GM21825 (cell line): ENCODE data around the gene GAS2L3.
"Not testable (repeated sequence)": the region's sequence is repeated elsewhere in the genome, so short reads cannot be mapped to it uniquely, and the experiment has no call there.

ENCODE experiments used
- ATAC-seq: cut with Tn5 transposase; IDR thresholded peaks from one replicate; pipeline ENCODE4 v1.9.1; 2021; ENCODE audit warnings: mild to moderate bottlenecking, moderate library complexity; ENCODE audit not compliant: unreplicated experiment

The GAS2L3 gene

GRCh38 chr12:100573292-100574186, at the start of gene GAS2L3:
Gene GAS2L3 (plus strand): TSS chr12:100573684. CDS start chr12:100594905, 21,221 bp downstream.
- peak; percentile 98 for ATAC-seq

GRCh38 chr12:100528034-100528433, 45.5 kb upstream of the GAS2L3 start:
- ATAC-seq: no peak

GRCh38 chr12:100528471-100529127, 44.9 kb upstream of the GAS2L3 start:
- ATAC-seq: no peak

- no peak for ATAC-seq
Observed at GRCh38 chr12:100529756-100530350, 43.6 kb upstream of the GAS2L3 start.

- ATAC-seq: no peak
Observed at GRCh38 chr12:100533376-100533775, 40.1 kb upstream of the GAS2L3 start.

- ATAC-seq: no peak
Observed at GRCh38 chr12:100534625-100535227, 38.8 kb upstream of the GAS2L3 start.

GRCh38 chr12:100539202-100539601, 34.3 kb upstream of the GAS2L3 start:
- no peak for ATAC-seq

- no peak for ATAC-seq
Observed at GRCh38 chr12:100544165-100544564, 29.3 kb upstream of the GAS2L3 start.

- no peak for ATAC-seq
Observed at GRCh38 chr12:100545092-100545491, 28.4 kb upstream of the GAS2L3 start.

GRCh38 chr12:100553936-100554335, 19.5 kb upstream of the GAS2L3 start:
- ATAC-seq: no peak

- ATAC-seq: no peak
Observed at GRCh38 chr12:100554608-100555077, 18.8 kb upstream of the GAS2L3 start.

- no peak for ATAC-seq
Observed at GRCh38 chr12:100555722-100556121, 17.8 kb upstream of the GAS2L3 start.

- ATAC-seq: no peak
Observed at GRCh38 chr12:100557357-100557756, 16.1 kb upstream of the GAS2L3 start.

GRCh38 chr12:100559261-100559660, 14.2 kb upstream of the GAS2L3 start:
- ATAC-seq: not testable (repeated sequence)

GRCh38 chr12:100564090-100564489, 9.4 kb upstream of the GAS2L3 start:
- no peak for ATAC-seq

GRCh38 chr12:100564905-100565467, 8.5 kb upstream of the GAS2L3 start:
- no peak for ATAC-seq

- no peak for ATAC-seq
Observed at GRCh38 chr12:100565987-100566545, 7.4 kb upstream of the GAS2L3 start.

- peak; percentile 95 for ATAC-seq
Observed at GRCh38 chr12:100566887-100567637, 6.4 kb upstream of the GAS2L3 start.

- peak; percentile 33 for ATAC-seq
Observed at GRCh38 chr12:100567945-100568344, 5.5 kb upstream of the GAS2L3 start.

- no peak for ATAC-seq
Observed at GRCh38 chr12:100572184-100572583, 1.3 kb upstream of the GAS2L3 start.
